ENCODE data around the gene KHSRP.
A peak's percentile ranks its signal among the peaks of the same experiment; 100 is the strongest.

Gene KHSRP

GRCh38 chr19:6393074-6393982 lies 31.3 kb downstream of the KHSRP start, which contains the start of gene GTF2F1:
TSS of gene GTF2F1 (minus strand) at chr19:6393164. CDS start at chr19:6392995, 169 bp downstream.
- Histone ChIP-seq H3K36me3 (ENCODE audit: control insufficient read depth, low read length) (peaks cover 34% of the 10 kb centered on the region), H3K9me3 (ENCODE audit: control insufficient read depth, insufficient read depth, low read length) (no peaks in the 10 kb centered on the region), H3K79me2 (ENCODE audit: control insufficient read depth, low read length) (peaks cover 25% of the 10 kb centered on the region), H3F3A (ENCODE audit: control insufficient read depth, insufficient read depth) (no peaks in the 10 kb centered on the region), H4K20me1 (ENCODE audit: control insufficient read depth, insufficient read depth, low read depth, low read length) (no peaks in the 10 kb centered on the region), H3K4me2 (ENCODE audit: low read length) (peak within 1 kb of the TSS; percentile 92), H3K27me3 (ENCODE audit: control insufficient read depth, low read length) (no peaks in the 10 kb centered on the region), H3K27ac (ENCODE audit: low read depth, low read length) (peak within 1 kb of the TSS; percentile 49), H3K4me3 (ENCODE audit: low read length) (peak within 1 kb of the TSS; percentile 90), H3K4me1 (ENCODE audit: control insufficient read depth, low read length) (peaks cover 18% of the 10 kb centered on the region), H3K9me2 (replicated peaks; ENCODE audit: control insufficient read depth, low read length) (no peaks in the 10 kb centered on the region)
- TF ChIP-seq EZH2phosphoT487 (IDR thresholded peaks at IDR 0.05; ENCODE audit: borderline replicate concordance, low read length) (no peak), CTCF (IDR thresholded peaks at IDR 0.05; ENCODE audit: low read depth, low read length, poor library complexity, severe bottlenecking) (no peak)

GRCh38 chr19:6392221-6393073 lies 32.2 kb downstream of the KHSRP start:
- TF ChIP-seq CTCF (IDR thresholded peaks at IDR 0.05; ENCODE audit: low read depth, low read length, poor library complexity, severe bottlenecking): no peak
- TF ChIP-seq EZH2phosphoT487 (IDR thresholded peaks at IDR 0.05; ENCODE audit: borderline replicate concordance, low read length): no peak
- Histone ChIP-seq H3K79me2 (ENCODE audit: control insufficient read depth, low read length) (peaks cover 25% of the 10 kb centered on the region), H4K20me1 (ENCODE audit: control insufficient read depth, insufficient read depth, low read depth, low read length) (no peaks in the 10 kb centered on the region), H3F3A (ENCODE audit: control insufficient read depth, insufficient read depth) (no peaks in the 10 kb centered on the region), H3K27ac (ENCODE audit: low read depth, low read length) (peak overlapping the region; percentile 49), H3K4me3 (ENCODE audit: low read length) (peak overlapping the region; percentile 90), H3K27me3 (ENCODE audit: control insufficient read depth, low read length) (no peaks in the 10 kb centered on the region), H3K36me3 (ENCODE audit: control insufficient read depth, low read length) (peaks cover 42% of the 10 kb centered on the region), H3K9me2 (replicated peaks; ENCODE audit: control insufficient read depth, low read length) (no peaks in the 10 kb centered on the region), H3K9me3 (ENCODE audit: control insufficient read depth, insufficient read depth, low read length) (no peaks in the 10 kb centered on the region), H3K4me1 (ENCODE audit: control insufficient read depth, low read length) (peaks cover 18% of the 10 kb centered on the region), H3K4me2 (ENCODE audit: low read length) (peak overlapping the region; percentile 92)

GRCh38 chr19:6387372-6387771 lies 37.2 kb downstream of the KHSRP start:
- no peak overlapping the region for H3K4me2 ChIP-seq (ENCODE audit: low read length)
- H3K9me2 ChIP-seq (replicated peaks; ENCODE audit: control insufficient read depth, low read length): no peaks in the 10 kb centered on the region
- H3K27me3 ChIP-seq (ENCODE audit: control insufficient read depth, low read length): no peaks in the 10 kb centered on the region
- no peak for TF ChIP-seq CTCF (IDR thresholded peaks at IDR 0.05; ENCODE audit: low read depth, low read length, poor library complexity, severe bottlenecking)
- peaks cover 16% of the 10 kb centered on the region for H3K79me2 ChIP-seq (ENCODE audit: control insufficient read depth, low read length)
- peaks cover 62% of the 10 kb centered on the region for H3K36me3 ChIP-seq (ENCODE audit: control insufficient read depth, low read length)
- H3F3A ChIP-seq (ENCODE audit: control insufficient read depth, insufficient read depth): no peaks in the 10 kb centered on the region
- no peak overlapping the region for H3K4me3 ChIP-seq (ENCODE audit: low read length)
- H3K4me1 ChIP-seq (ENCODE audit: control insufficient read depth, low read length): peaks cover 10% of the 10 kb centered on the region
- H3K27ac ChIP-seq (ENCODE audit: low read depth, low read length): no peak overlapping the region
- no peaks in the 10 kb centered on the region for H3K9me3 ChIP-seq (ENCODE audit: control insufficient read depth, insufficient read depth, low read length)
- H4K20me1 ChIP-seq (ENCODE audit: control insufficient read depth, insufficient read depth, low read depth, low read length): no peaks in the 10 kb centered on the region
